ENCODE results near the gene IP6K1. TPM values are rescaled to one million over a fixed set of nuclear protein-coding genes. Genes with fewer than 3 reads are reported as not detected.
A peak's percentile ranks its signal among the peaks of the same experiment; 100 is the strongest.

IP6K1 gene
- total RNA-seq, 1 donor from 2014 or later = 46.4 TPM

GRCh38 chr3:49683162-49683561, 103.2 kb downstream of the IP6K1 start:
- H3K36me3 Mint-ChIP-seq = peaks cover 14% of the 10 kb centered on the region
- peaks cover 7% of the 10 kb centered on the region for H3K4me1 Mint-ChIP-seq
- DNase-seq (ENCODE audit: low spot score in 2 of 2, unreplicated experiment in 2 of 2) = no peak
- H3K27ac Mint-ChIP-seq = no peak overlapping the region
- H3K4me3 Mint-ChIP-seq = no peak overlapping the region
- peaks cover 5% of the 10 kb centered on the region for H3K27me3 Mint-ChIP-seq (ENCODE audit: low read depth)
- H3K9me3 Mint-ChIP-seq = no peaks in the 10 kb centered on the region
- TF ChIP-seq, protein P1, sequence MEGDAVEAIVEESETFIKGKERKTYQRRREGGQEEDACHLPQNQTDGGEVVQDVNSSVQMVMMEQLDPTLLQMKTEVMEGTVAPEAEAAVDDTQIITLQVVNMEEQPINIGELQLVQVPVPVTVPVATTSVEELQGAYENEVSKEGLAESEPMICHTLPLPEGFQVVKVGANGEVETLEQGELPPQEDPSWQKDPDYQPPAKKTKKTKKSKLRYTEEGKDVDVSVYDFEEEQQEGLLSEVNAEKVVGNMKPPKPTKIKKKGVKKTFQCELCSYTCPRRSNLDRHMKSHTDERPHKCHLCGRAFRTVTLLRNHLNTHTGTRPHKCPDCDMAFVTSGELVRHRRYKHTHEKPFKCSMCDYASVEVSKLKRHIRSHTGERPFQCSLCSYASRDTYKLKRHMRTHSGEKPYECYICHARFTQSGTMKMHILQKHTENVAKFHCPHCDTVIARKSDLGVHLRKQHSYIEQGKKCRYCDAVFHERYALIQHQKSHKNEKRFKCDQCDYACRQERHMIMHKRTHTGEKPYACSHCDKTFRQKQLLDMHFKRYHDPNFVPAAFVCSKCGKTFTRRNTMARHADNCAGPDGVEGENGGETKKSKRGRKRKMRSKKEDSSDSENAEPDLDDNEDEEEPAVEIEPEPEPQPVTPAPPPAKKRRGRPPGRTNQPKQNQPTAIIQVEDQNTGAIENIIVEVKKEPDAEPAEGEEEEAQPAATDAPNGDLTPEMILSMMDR (IDR thresholded peaks at IDR 0.05; ENCODE audit: unreplicated experiment) = no peak

- H3K4me3 Mint-ChIP-seq = no peak overlapping the region
- H3K27ac Mint-ChIP-seq = no peak overlapping the region
- TF ChIP-seq, protein P1 (IDR thresholded peaks at IDR 0.05; ENCODE audit: unreplicated experiment) = no peak
- DNase-seq (ENCODE audit: low spot score in 2 of 2, unreplicated experiment in 2 of 2) = no peak
- H3K27me3 Mint-ChIP-seq (ENCODE audit: low read depth) = peaks cover 5% of the 10 kb centered on the region
- no peaks in the 10 kb centered on the region for H3K9me3 Mint-ChIP-seq
- H3K36me3 Mint-ChIP-seq = peaks cover 19% of the 10 kb centered on the region
- H3K4me1 Mint-ChIP-seq = no peaks in the 10 kb centered on the region
Measured at GRCh38 chr3:49681543-49681942, 104.8 kb downstream of the IP6K1 start.

DNA sequence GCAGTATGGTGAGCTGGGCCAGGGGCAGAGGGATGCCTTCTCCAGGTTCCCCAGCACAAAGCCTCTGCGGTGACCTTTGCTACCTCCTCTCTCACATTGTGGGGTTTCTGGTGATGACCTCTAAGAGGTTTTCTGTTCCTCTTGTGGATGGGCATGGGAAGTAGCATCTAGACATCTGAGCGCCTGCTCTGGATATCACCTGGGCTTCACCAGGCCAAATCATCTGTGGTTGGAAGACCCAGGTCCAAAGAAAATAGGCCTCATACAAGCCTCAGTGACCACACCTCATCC, 105.2 kb downstream of the IP6K1 start:
- no peak overlapping the region for H3K27ac Mint-ChIP-seq
- peaks cover 19% of the 10 kb centered on the region for H3K36me3 Mint-ChIP-seq
- H3K4me3 Mint-ChIP-seq = no peak overlapping the region
- peaks cover 4% of the 10 kb centered on the region for H3K27me3 Mint-ChIP-seq (ENCODE audit: low read depth)
- no peaks in the 10 kb centered on the region for H3K4me1 Mint-ChIP-seq
- TF ChIP-seq, protein P1 (IDR thresholded peaks at IDR 0.05; ENCODE audit: unreplicated experiment) = no peak
- H3K9me3 Mint-ChIP-seq = no peaks in the 10 kb centered on the region
- no peak for DNase-seq (ENCODE audit: low spot score in 2 of 2, unreplicated experiment in 2 of 2)

- Mint-ChIP-seq H3K4me3 (no peak overlapping the region), H3K9me3 (no peaks in the 10 kb centered on the region), H3K4me1 (no peaks in the 10 kb centered on the region), H3K27ac (no peak overlapping the region), H3K27me3 (ENCODE audit: low read depth) (peaks cover 4% of the 10 kb centered on the region), H3K36me3 (peaks cover 19% of the 10 kb centered on the region)
- TF ChIP-seq, protein P1 (IDR thresholded peaks at IDR 0.05; ENCODE audit: unreplicated experiment) = no peak
- DNase-seq (ENCODE audit: low spot score in 2 of 2, unreplicated experiment in 2 of 2) = no peak
Measured at GRCh38 chr3:49680493-49681231, 105.7 kb downstream of the IP6K1 start.

GRCh38 chr3:49675912-49676311, 110.4 kb downstream of the IP6K1 start:
- no peak for DNase-seq (ENCODE audit: low spot score in 2 of 2, unreplicated experiment in 2 of 2)
- TF ChIP-seq, protein P1 (IDR thresholded peaks at IDR 0.05; ENCODE audit: unreplicated experiment) = no peak
- Mint-ChIP-seq H3K36me3 (peaks cover 13% of the 10 kb centered on the region), H3K27me3 (ENCODE audit: low read depth) (no peaks in the 10 kb centered on the region), H3K9me3 (no peaks in the 10 kb centered on the region), H3K27ac (no peak overlapping the region), H3K4me3 (peak overlapping the region; percentile 85), H3K4me1 (peaks cover 20% of the 10 kb centered on the region)

Measured in mesothelial cell of epicardium (in vitro differentiated cells).